ENCODE results near the gene SPOPL.

DNA sequence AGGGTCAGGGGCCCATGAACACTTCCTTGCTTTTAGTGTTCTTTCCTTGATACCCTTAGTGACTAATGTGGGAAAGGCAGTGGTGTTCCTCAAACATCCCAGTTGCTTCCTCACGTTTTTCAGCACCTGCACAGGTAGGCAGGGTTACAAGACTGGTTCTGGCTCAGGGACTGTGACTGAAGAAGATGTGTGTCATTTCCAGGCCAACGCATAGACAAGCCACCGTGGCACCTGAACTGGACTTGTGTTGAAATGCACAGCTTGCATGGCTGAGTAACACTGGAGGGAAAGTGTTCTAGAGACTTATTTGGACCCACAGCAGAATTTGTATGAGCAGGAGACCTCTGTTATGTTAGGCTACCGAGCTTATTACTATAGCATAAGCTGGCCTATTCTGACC, 107.9 kb downstream of the SPOPL start:
- TF ChIP-seq, protein P1, sequence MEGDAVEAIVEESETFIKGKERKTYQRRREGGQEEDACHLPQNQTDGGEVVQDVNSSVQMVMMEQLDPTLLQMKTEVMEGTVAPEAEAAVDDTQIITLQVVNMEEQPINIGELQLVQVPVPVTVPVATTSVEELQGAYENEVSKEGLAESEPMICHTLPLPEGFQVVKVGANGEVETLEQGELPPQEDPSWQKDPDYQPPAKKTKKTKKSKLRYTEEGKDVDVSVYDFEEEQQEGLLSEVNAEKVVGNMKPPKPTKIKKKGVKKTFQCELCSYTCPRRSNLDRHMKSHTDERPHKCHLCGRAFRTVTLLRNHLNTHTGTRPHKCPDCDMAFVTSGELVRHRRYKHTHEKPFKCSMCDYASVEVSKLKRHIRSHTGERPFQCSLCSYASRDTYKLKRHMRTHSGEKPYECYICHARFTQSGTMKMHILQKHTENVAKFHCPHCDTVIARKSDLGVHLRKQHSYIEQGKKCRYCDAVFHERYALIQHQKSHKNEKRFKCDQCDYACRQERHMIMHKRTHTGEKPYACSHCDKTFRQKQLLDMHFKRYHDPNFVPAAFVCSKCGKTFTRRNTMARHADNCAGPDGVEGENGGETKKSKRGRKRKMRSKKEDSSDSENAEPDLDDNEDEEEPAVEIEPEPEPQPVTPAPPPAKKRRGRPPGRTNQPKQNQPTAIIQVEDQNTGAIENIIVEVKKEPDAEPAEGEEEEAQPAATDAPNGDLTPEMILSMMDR (IDR thresholded peaks at IDR 0.05): no peak
- TF ChIP-seq POLR2A (IDR thresholded peaks at IDR 0.05) (no peak), EP300 (IDR thresholded peaks at IDR 0.05; ENCODE audit: low read depth) (no peak), POLR2AphosphoS5 (IDR thresholded peaks at IDR 0.05) (no peak)

All from transverse colon (tissue), 4 donors.